ENCODE data around the gene RARRES2. TPM values are rescaled to one million over a fixed set of nuclear protein-coding genes. Genes with fewer than 3 reads are reported as not detected.
"Not testable (repeated sequence)": the region's sequence is repeated elsewhere in the genome, so short reads cannot be mapped to it uniquely, and the experiment has no call there.

The RARRES2 gene
- total RNA-seq, 1 experiment from 2014 or later, result 60.9 TPM

DNA sequence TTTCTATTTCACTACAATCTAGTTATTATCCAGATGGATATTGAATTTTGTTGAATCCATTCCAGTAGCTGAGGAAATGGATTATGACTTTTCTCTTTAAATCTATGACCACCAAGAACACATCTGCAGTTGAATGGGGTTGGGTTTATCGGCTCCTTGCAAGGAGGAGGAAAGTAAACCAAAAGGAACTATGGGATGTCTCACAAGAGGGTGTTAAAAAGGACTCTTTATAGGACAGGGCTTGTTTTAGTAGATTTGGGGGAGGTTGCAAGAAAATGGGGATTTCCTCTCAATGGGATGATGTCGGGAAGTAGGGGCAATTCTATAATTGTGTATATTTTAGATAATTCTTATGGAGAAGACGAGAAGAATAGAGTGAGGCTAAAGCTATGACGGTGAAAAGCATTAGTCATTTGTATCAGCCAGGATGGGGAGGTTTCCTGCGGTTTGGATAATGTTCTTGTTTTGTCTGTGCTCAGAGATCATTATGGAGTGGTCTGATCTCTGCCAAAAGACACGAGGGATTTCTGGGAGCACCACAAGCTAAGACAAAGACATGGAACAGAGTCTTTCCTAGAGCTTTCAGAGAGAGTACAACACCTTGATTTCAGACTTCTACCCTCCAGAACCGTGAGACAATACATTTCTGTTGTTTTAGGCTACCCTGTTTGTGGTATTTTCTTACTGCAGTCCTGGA is 23.5 kb downstream of the RARRES2 start:
- Mint-ChIP-seq H3K4me1 (peaks cover 40 to 42% of the 10 kb centered on the region in 2 experiments), H3K9me3 (no peaks in the 10 kb centered on the region; a peak in 1 of 5 replicates), H3K36me3 (ENCODE audit: insufficient read depth in 1 of 3, low read depth in 3 of 3) (no peaks in the 10 kb centered on the region; a peak in 1 of 7 replicates), H3K27me3 (ENCODE audit: low read depth) (peaks cover 25% of the 10 kb centered on the region), H3K27ac (peak overlapping the region in 2 of 3 experiments; percentile 14 to 87; a peak in 3 of 7 replicates), H3K4me3 (no peak overlapping the region)
- no peak overlapping the region for H3K4ac ChIP-seq (ENCODE audit: low read depth, low read length)
- no peak overlapping the region for H4K91ac ChIP-seq (ENCODE audit: insufficient read length, low read depth, low read length)
- no peak overlapping the region for H2AFZ ChIP-seq (ENCODE audit: low read length)
- H3K18ac ChIP-seq (ENCODE audit: insufficient read length, low read depth, low read length), result no peak overlapping the region
- no peak for DNase-seq
- no peak overlapping the region for H2BK5ac ChIP-seq (ENCODE audit: insufficient read length, low read length)
- no peak overlapping the region for H3K27ac ChIP-seq (ENCODE audit: insufficient read length, low read depth, low read length)
- H4K8ac ChIP-seq (replicated peaks; ENCODE audit: insufficient read length, low read depth, low read length), result no peak overlapping the region
- H3K79me1 ChIP-seq (ENCODE audit: insufficient read depth, low read depth, low read length, poor library complexity, severe bottlenecking), result no peaks in the 10 kb centered on the region
- no peak overlapping the region for H2BK120ac ChIP-seq (ENCODE audit: low read depth, low read length, poor library complexity, severe bottlenecking)
- no peak overlapping the region for H3K4me2 ChIP-seq (ENCODE audit: insufficient read depth, insufficient read length, low read length)
- H3K56ac ChIP-seq (ENCODE audit: insufficient read length, low read depth, low read length), result no peak overlapping the region
- H3K9ac ChIP-seq (ENCODE audit: extremely low read depth, insufficient read length, low read length), result no peak overlapping the region
- H3K4me1 ChIP-seq (ENCODE audit: insufficient read depth, low read length), result peaks cover 7% of the 10 kb centered on the region
- no peak overlapping the region for H2BK12ac ChIP-seq (ENCODE audit: insufficient read length, low read depth, low read length)
- H3K23ac ChIP-seq (ENCODE audit: insufficient read length, low read depth, low read length), result no peak overlapping the region
- H3K27me3 ChIP-seq (ENCODE audit: insufficient read depth, low read length), result no peaks in the 10 kb centered on the region; the same call in 1 of the 2 replicates
- H3K79me2 ChIP-seq (ENCODE audit: insufficient read depth, low read length), result no peaks in the 10 kb centered on the region
- WGBS (ENCODE audit: extremely low coverage, insufficient read length, low lambda C conversion rate), result no CpG with 5 or more reads among the region's 7 CpGs
- no peak overlapping the region for H4K5ac ChIP-seq (ENCODE audit: insufficient read length, low read depth, low read length)
- no peak overlapping the region for H2AK5ac ChIP-seq (ENCODE audit: insufficient read length, low read length)
- H3K23me2 ChIP-seq (ENCODE audit: insufficient read length, low read depth, low read length, poor library complexity, severe bottlenecking), result no peaks in the 10 kb centered on the region
- no peak overlapping the region for H2BK15ac ChIP-seq (ENCODE audit: low read depth, low read length)
- H3K9me3 ChIP-seq (ENCODE audit: control insufficient read depth, low read depth, low read length), result no peaks in the 10 kb centered on the region
- H3T11ph ChIP-seq (ENCODE audit: low read length), result no peak overlapping the region
- TF ChIP-seq CTCF (conservative IDR thresholded peaks at IDR 0.05), result no peak
- no peaks in the 10 kb centered on the region for H4K20me1 ChIP-seq (ENCODE audit: control insufficient read depth, insufficient read depth, insufficient read length)
- no peak overlapping the region for H3K14ac ChIP-seq (ENCODE audit: insufficient read depth, low read length)
- no peak overlapping the region for H2BK20ac ChIP-seq (ENCODE audit: low read depth, low read length, poor library complexity, severe bottlenecking)

- not testable (repeated sequence) for H3K23ac ChIP-seq (ENCODE audit: insufficient read length, low read depth, low read length); H2AFZ ChIP-seq (ENCODE audit: low read length); H2BK12ac ChIP-seq (ENCODE audit: insufficient read length, low read depth, low read length); H3K4me2 ChIP-seq (ENCODE audit: insufficient read depth, insufficient read length, low read length); H3K4me1 ChIP-seq (ENCODE audit: insufficient read depth, low read length); H2BK15ac ChIP-seq (ENCODE audit: low read depth, low read length); H3K4me3 Mint-ChIP-seq; DNase-seq; H3K27ac ChIP-seq (ENCODE audit: insufficient read length, low read depth, low read length); H3K36me3 Mint-ChIP-seq (ENCODE audit: insufficient read depth in 1 of 3, low read depth in 3 of 3); H4K5ac ChIP-seq (ENCODE audit: insufficient read length, low read depth, low read length); H2AK5ac ChIP-seq (ENCODE audit: insufficient read length, low read length); H2BK5ac ChIP-seq (ENCODE audit: insufficient read length, low read length); H4K20me1 ChIP-seq (ENCODE audit: control insufficient read depth, insufficient read depth, insufficient read length); H3K9me3 Mint-ChIP-seq; H3K4ac ChIP-seq (ENCODE audit: low read depth, low read length); H4K91ac ChIP-seq (ENCODE audit: insufficient read length, low read depth, low read length); H3K18ac ChIP-seq (ENCODE audit: insufficient read length, low read depth, low read length); H3K14ac ChIP-seq (ENCODE audit: insufficient read depth, low read length); H3K79me1 ChIP-seq (ENCODE audit: insufficient read depth, low read depth, low read length, poor library complexity, severe bottlenecking); H3K27ac Mint-ChIP-seq; H3K9ac ChIP-seq (ENCODE audit: extremely low read depth, insufficient read length, low read length); H3T11ph ChIP-seq (ENCODE audit: low read length); H3K56ac ChIP-seq (ENCODE audit: insufficient read length, low read depth, low read length); H3K9me3 ChIP-seq (ENCODE audit: control insufficient read depth, low read depth, low read length); H3K23me2 ChIP-seq (ENCODE audit: insufficient read length, low read depth, low read length, poor library complexity, severe bottlenecking); H4K8ac ChIP-seq (replicated peaks; ENCODE audit: insufficient read length, low read depth, low read length); H2BK20ac ChIP-seq (ENCODE audit: low read depth, low read length, poor library complexity, severe bottlenecking); H3K27me3 ChIP-seq (ENCODE audit: insufficient read depth, low read length); H2BK120ac ChIP-seq (ENCODE audit: low read depth, low read length, poor library complexity, severe bottlenecking); H3K79me2 ChIP-seq (ENCODE audit: insufficient read depth, low read length)
- no CpG with 5 or more reads among the region's 6 CpGs for WGBS (ENCODE audit: extremely low coverage, insufficient read length, low lambda C conversion rate)
- H3K27me3 Mint-ChIP-seq (ENCODE audit: low read depth), result peaks cover 24% of the 10 kb centered on the region
- H3K4me1 Mint-ChIP-seq, result peaks cover 42 to 43% of the 10 kb centered on the region in 2 experiments
These were observed 24.4 kb downstream of the RARRES2 start for GRCh38 chr7:150316987-150317386.
